ENCODE results near the gene DYRK3.
A peak's percentile ranks its signal among the peaks of the same experiment; 100 is the strongest.

DYRK3 gene

DNA sequence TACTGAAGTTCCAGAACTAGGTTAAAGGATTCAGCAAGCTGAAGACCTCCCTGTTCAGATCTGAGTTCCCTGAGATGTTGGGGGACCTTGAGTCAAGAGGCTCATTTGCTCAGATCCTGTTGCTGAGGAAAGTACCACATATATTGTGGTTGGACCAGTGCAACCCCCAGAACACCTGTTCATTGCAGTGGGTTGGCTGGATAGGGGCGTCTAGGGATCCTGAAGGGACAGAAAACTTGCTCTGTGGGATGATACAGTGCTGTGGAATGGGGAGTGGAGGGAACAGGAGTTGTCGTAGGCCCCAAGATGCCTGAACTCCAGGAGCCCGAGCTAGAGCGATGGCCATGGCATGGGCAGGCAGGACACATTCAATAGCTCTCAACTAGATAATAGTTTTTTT lies 24.8 kb downstream of the DYRK3 start (continued):
- TF ChIP-seq ZNF37A (tag by site-specific recombination; IDR thresholded peaks at IDR 0.05) = no peak
- TF ChIP-seq ZNF391 (tag by site-specific recombination; IDR thresholded peaks at IDR 0.05; ENCODE audit: borderline replicate concordance, low read depth) = no peak

DNA sequence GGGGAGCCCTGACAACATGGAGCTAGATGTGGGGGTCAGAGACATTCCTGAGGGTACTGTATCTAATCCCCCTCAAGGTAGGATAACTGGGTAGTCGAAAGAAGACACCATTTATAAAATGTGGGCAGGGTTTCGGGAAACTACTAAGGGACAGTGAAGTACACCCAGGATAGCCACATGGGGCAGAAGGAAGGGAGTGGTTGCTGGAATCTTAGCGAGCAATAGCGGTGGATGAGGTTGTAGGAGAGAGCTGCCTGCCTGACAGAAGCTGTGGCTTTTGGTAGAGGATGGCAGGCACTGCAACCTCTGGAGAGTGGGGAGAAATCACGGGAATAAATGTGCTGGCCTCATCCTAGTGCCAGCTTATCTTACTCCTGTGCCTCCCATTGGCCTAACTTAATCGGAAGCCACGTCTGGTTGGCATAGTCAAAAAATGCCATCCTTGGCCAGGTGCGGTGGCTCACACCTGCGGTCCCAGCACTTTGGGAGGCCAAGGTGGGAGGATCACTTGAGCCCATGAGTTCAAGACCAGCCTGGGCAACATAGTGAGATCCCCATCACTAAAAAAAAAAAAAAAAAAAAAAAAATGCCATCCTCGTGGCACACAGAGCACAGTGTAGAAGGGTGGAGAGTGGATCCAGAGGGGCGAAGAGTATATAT lies 26.0 kb downstream of the DYRK3 start:
- CTCF ChIA-PET = interaction anchor here (0.9 to 25.1 kb wide), 3 partner anchors 12 to 54 kb away, joined by 3 to 380 read pairs (median 7); partner anchors contain the start of gene DYRK3
- H3K36me3 ChIP-seq (ENCODE audit: control insufficient read depth in 2 of 2, insufficient read depth in 1 of 2, low read length in 2 of 2) = no peaks in the 10 kb centered on the region
- no peaks in the 10 kb centered on the region for H3K4me1 ChIP-seq (ENCODE audit: control insufficient read depth, insufficient read depth, low read length)
- H3K27ac ChIP-seq (ENCODE audit: extremely low read depth, low read depth, low read length) = no peak overlapping the region
- H3K4me3 ChIP-seq (ENCODE audit: low read depth, low read length) = no peak overlapping the region
- H3K9me3 ChIP-seq (ENCODE audit: control insufficient read depth, insufficient read depth, low read depth, low read length) = no peaks in the 10 kb centered on the region
- TF ChIP-seq ZNF423 (tag by site-specific recombination; IDR thresholded peaks at IDR 0.05) = no peak
- TF ChIP-seq, protein P1, sequence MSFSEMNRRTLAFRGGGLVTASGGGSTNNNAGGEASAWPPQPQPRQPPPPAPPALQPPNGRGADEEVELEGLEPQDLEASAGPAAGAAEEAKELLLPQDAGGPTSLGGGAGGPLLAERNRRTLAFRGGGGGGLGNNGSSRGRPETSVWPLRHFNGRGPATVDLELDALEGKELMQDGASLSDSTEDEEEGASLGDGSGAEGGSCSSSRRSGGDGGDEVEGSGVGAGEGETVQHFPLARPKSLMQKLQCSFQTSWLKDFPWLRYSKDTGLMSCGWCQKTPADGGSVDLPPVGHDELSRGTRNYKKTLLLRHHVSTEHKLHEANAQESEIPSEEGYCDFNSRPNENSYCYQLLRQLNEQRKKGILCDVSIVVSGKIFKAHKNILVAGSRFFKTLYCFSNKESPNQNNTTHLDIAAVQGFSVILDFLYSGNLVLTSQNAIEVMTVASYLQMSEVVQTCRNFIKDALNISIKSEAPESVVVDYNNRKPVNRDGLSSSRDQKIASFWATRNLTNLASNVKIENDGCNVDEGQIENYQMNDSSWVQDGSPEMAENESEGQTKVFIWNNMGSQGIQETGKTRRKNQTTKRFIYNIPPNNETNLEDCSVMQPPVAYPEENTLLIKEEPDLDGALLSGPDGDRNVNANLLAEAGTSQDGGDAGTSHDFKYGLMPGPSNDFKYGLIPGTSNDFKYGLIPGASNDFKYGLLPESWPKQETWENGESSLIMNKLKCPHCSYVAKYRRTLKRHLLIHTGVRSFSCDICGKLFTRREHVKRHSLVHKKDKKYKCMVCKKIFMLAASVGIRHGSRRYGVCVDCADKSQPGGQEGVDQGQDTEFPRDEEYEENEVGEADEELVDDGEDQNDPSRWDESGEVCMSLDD (tag by site-specific recombination; IDR thresholded peaks at IDR 0.05) = no peak
- peak; percentile 37; the same call in 1 of the 2 replicates for TF ChIP-seq ZNF121 (tag by site-specific recombination; IDR thresholded peaks at IDR 0.05)
- POLR2A ChIA-PET = interaction anchor here (0.7 kb wide), 1 partner anchor 191 kb away, joined by 4 read pairs; no protein-coding TSS in a partner anchor

DNA sequence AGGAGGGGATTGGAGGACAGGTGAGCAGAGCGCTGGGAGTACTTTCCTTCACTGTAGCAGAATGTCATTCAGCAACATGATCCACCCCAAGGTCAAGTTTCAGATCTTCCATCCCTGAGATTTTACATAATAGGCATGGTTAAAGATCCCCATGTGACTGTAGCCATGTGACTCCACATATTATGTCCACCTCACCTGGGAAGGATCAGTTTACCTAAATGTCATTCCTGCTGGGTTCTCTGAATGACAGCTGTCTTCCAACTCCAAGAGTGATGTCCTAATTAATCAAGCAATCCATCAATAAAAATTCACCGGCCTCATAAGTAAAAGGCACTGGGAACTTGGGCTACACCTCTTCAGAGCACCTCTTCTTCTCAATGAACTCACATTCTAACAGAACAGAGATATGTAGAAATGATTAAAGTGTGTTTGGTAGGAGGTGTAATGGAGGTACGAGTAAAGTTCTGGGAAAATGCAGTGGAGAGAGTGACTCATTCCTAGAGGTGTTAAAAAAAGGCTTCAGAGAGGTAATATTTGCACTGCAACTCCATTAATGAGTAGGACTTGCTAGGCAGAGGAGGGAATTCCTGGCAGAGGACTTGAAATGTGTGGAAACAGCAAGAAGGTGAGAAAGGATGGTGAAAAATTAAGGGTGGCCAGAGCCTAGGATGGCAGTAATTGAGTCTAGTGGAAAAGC lies 27.2 kb downstream of the DYRK3 start:
- Histone ChIP-seq H3K9me3 (ENCODE audit: control insufficient read depth, insufficient read depth, low read depth, low read length) (no peaks in the 10 kb centered on the region), H3K27ac (ENCODE audit: extremely low read depth, low read depth, low read length) (no peak overlapping the region), H3K4me3 (ENCODE audit: low read depth, low read length) (no peak overlapping the region), H3K36me3 (ENCODE audit: control insufficient read depth in 2 of 2, insufficient read depth in 1 of 2, low read length in 2 of 2) (no peaks in the 10 kb centered on the region), H3K4me1 (ENCODE audit: control insufficient read depth, insufficient read depth, low read length) (no peaks in the 10 kb centered on the region)
- no peak for TF ChIP-seq ZNF629 (tag by site-specific recombination; IDR thresholded peaks at IDR 0.05)
- TF ChIP-seq KLF10 (tag by site-specific recombination; IDR thresholded peaks at IDR 0.05) = no peak
- no peak for TF ChIP-seq ZNF660 (tag by site-specific recombination; IDR thresholded peaks at IDR 0.05)
- TF ChIP-seq ZNF391 (tag by site-specific recombination; IDR thresholded peaks at IDR 0.05; ENCODE audit: borderline replicate concordance, low read depth) = no peak
- TF ChIP-seq, protein P2, sequence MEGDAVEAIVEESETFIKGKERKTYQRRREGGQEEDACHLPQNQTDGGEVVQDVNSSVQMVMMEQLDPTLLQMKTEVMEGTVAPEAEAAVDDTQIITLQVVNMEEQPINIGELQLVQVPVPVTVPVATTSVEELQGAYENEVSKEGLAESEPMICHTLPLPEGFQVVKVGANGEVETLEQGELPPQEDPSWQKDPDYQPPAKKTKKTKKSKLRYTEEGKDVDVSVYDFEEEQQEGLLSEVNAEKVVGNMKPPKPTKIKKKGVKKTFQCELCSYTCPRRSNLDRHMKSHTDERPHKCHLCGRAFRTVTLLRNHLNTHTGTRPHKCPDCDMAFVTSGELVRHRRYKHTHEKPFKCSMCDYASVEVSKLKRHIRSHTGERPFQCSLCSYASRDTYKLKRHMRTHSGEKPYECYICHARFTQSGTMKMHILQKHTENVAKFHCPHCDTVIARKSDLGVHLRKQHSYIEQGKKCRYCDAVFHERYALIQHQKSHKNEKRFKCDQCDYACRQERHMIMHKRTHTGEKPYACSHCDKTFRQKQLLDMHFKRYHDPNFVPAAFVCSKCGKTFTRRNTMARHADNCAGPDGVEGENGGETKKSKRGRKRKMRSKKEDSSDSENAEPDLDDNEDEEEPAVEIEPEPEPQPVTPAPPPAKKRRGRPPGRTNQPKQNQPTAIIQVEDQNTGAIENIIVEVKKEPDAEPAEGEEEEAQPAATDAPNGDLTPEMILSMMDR (tag by site-specific recombination; IDR thresholded peaks at IDR 0.05) = no peak
- no peak for TF ChIP-seq KLF9 (tag by site-specific recombination; IDR thresholded peaks at IDR 0.05; ENCODE audit: low read depth)
- no peak for TF ChIP-seq ZNF677 (tag by site-specific recombination; IDR thresholded peaks at IDR 0.05)
- no peak for TF ChIP-seq ZNF248 (tag by site-specific recombination; IDR thresholded peaks at IDR 0.05)
- TF ChIP-seq ZNF157 (tag by site-specific recombination; IDR thresholded peaks at IDR 0.05) = no peak
- no peak for TF ChIP-seq ZNF571 (tag by site-specific recombination; IDR thresholded peaks at IDR 0.05)
- TF ChIP-seq ZNF10 (tag by site-specific recombination; IDR thresholded peaks at IDR 0.05) = no peak
- no peak for TF ChIP-seq GLIS2 (tag by site-specific recombination; IDR thresholded peaks at IDR 0.05)
- CTCF ChIA-PET = interaction anchor here (0.6 to 25.1 kb wide), 24 partner anchors 11 to 350 kb away, joined by 3 to 380 read pairs (median 15); partner anchors contain the start of genes DYRK3, EIF2D and MAPKAPK2
- POLR2A ChIA-PET = interaction anchor here (2.0 kb wide), 1 partner anchor 50 kb away, joined by 7 read pairs; the partner anchor contains the start of gene EIF2D
